Measurements from ENCODE around the gene BHMT2. TPM values are rescaled to one million over a fixed set of nuclear protein-coding genes. Genes with fewer than 3 reads are reported as not detected.

BHMT2 gene
- polyA plus RNA-seq, 4 donors, result 0.45 to 4.1 (median 1.9) TPM

GRCh38 chr5:79075646-79076426, 6.3 kb downstream of the BHMT2 start:
- no peak for DNase-seq
- H3K4me3 ChIP-seq (ENCODE audit: low read depth in 1 of 3, low read length in 3 of 3), result no peak overlapping the region
- no peaks in the 10 kb centered on the region for H3K4me1 ChIP-seq (ENCODE audit: control insufficient read depth in 3 of 3, insufficient read depth in 2 of 3, low read depth in 1 of 3, low read length in 2 of 3)
- no peak for FAIRE-seq
- no peaks in the 10 kb centered on the region for H3K27me3 ChIP-seq (ENCODE audit: control insufficient read depth in 3 of 3, insufficient read depth in 3 of 3, low read length in 3 of 3)
- no peak overlapping the region for H3K27ac ChIP-seq (ENCODE audit: low read depth in 1 of 3, low read length in 2 of 3)
- 79 to 83% (median 82%) methylated on average over 11 of the region's 11 CpGs for WGBS, 3 donors
- H3K9me3 ChIP-seq (ENCODE audit: control insufficient read depth in 2 of 2, insufficient read depth in 1 of 2, low read depth in 1 of 2, low read length in 1 of 2), result peaks cover 0 to 6% of the 10 kb centered on the region in 2 donors
- H3K36me3 ChIP-seq (ENCODE audit: control insufficient read depth in 3 of 3, insufficient read depth in 2 of 3, low read depth in 1 of 3, low read length in 3 of 3), result no peaks in the 10 kb centered on the region

GRCh38 chr5:79076819-79077218, 7.3 kb downstream of the BHMT2 start:
- DNase-seq (no peak), FAIRE-seq (no peak)
- WGBS, 3 donors, result 79 to 83% (median 82%) methylated on average over 4 of the region's 4 CpGs
- no peak overlapping the region for H3K4me3 ChIP-seq (ENCODE audit: low read depth in 1 of 3, low read length in 3 of 3)
- H3K9me3 ChIP-seq (ENCODE audit: control insufficient read depth in 2 of 2, insufficient read depth in 1 of 2, low read depth in 1 of 2, low read length in 1 of 2), result peaks cover 0 to 8% of the 10 kb centered on the region in 2 donors
- H3K36me3 ChIP-seq (ENCODE audit: control insufficient read depth in 3 of 3, insufficient read depth in 2 of 3, low read depth in 1 of 3, low read length in 3 of 3), result no peaks in the 10 kb centered on the region
- H3K27ac ChIP-seq (ENCODE audit: low read depth in 1 of 3, low read length in 2 of 3), result no peak overlapping the region
- no peaks in the 10 kb centered on the region for H3K27me3 ChIP-seq (ENCODE audit: control insufficient read depth in 3 of 3, insufficient read depth in 3 of 3, low read length in 3 of 3)
- no peaks in the 10 kb centered on the region for H3K4me1 ChIP-seq (ENCODE audit: control insufficient read depth in 3 of 3, insufficient read depth in 2 of 3, low read depth in 1 of 3, low read length in 2 of 3)

- FAIRE-seq (no peak), DNase-seq (no peak)
- Histone ChIP-seq H3K9me3 (ENCODE audit: control insufficient read depth in 2 of 2, insufficient read depth in 1 of 2, low read depth in 1 of 2, low read length in 1 of 2) (peaks cover 0 to 8% of the 10 kb centered on the region in 2 donors), H3K27ac (ENCODE audit: low read depth in 1 of 3, low read length in 2 of 3) (no peak overlapping the region), H3K36me3 (ENCODE audit: control insufficient read depth in 3 of 3, insufficient read depth in 2 of 3, low read depth in 1 of 3, low read length in 3 of 3) (no peaks in the 10 kb centered on the region), H3K4me3 (ENCODE audit: low read depth in 1 of 3, low read length in 3 of 3) (no peak overlapping the region), H3K27me3 (ENCODE audit: control insufficient read depth in 3 of 3, insufficient read depth in 3 of 3, low read length in 3 of 3) (no peaks in the 10 kb centered on the region), H3K4me1 (ENCODE audit: control insufficient read depth in 3 of 3, insufficient read depth in 2 of 3, low read depth in 1 of 3, low read length in 2 of 3) (no peaks in the 10 kb centered on the region)
- WGBS, 3 donors, result 39 to 50% (median 47%) methylated on average over 3 of the region's 3 CpGs
These were observed 8.3 kb downstream of the BHMT2 start for GRCh38 chr5:79077680-79078365.

GRCh38 chr5:79080804-79081203, 11.2 kb downstream of the BHMT2 start:
- H3K27ac ChIP-seq (ENCODE audit: low read depth in 1 of 3, low read length in 2 of 3), result no peak overlapping the region
- H3K36me3 ChIP-seq (ENCODE audit: control insufficient read depth in 3 of 3, insufficient read depth in 2 of 3, low read depth in 1 of 3, low read length in 3 of 3), result no peaks in the 10 kb centered on the region
- no peak for DNase-seq
- H3K27me3 ChIP-seq (ENCODE audit: control insufficient read depth in 3 of 3, insufficient read depth in 3 of 3, low read length in 3 of 3), result no peaks in the 10 kb centered on the region
- WGBS, 3 donors, result 81 to 89% (median 86%) methylated on average over 2 of the region's 2 CpGs
- FAIRE-seq, result no peak
- H3K9me3 ChIP-seq (ENCODE audit: control insufficient read depth in 2 of 2, insufficient read depth in 1 of 2, low read depth in 1 of 2, low read length in 1 of 2), result peaks cover 0 to 3% of the 10 kb centered on the region in 2 donors
- no peaks in the 10 kb centered on the region for H3K4me1 ChIP-seq (ENCODE audit: control insufficient read depth in 3 of 3, insufficient read depth in 2 of 3, low read depth in 1 of 3, low read length in 2 of 3)
- H3K4me3 ChIP-seq (ENCODE audit: low read depth in 1 of 3, low read length in 3 of 3), result no peak overlapping the region

GRCh38 chr5:79081779-79082178, 12.2 kb downstream of the BHMT2 start:
- no peaks in the 10 kb centered on the region for H3K36me3 ChIP-seq (ENCODE audit: control insufficient read depth in 3 of 3, insufficient read depth in 2 of 3, low read depth in 1 of 3, low read length in 3 of 3)
- DNase-seq (no peak), FAIRE-seq (no peak)
- no peak overlapping the region for H3K27ac ChIP-seq (ENCODE audit: low read depth in 1 of 3, low read length in 2 of 3)
- no peaks in the 10 kb centered on the region for H3K4me1 ChIP-seq (ENCODE audit: control insufficient read depth in 3 of 3, insufficient read depth in 2 of 3, low read depth in 1 of 3, low read length in 2 of 3)
- WGBS, 3 donors, result 85 to 95% (median 92%) methylated on average over 5 of the region's 5 CpGs
- H3K9me3 ChIP-seq (ENCODE audit: control insufficient read depth in 2 of 2, insufficient read depth in 1 of 2, low read depth in 1 of 2, low read length in 1 of 2), result peaks cover 0 to 3% of the 10 kb centered on the region in 2 donors
- H3K27me3 ChIP-seq (ENCODE audit: control insufficient read depth in 3 of 3, insufficient read depth in 3 of 3, low read length in 3 of 3), result no peaks in the 10 kb centered on the region
- no peak overlapping the region for H3K4me3 ChIP-seq (ENCODE audit: low read depth in 1 of 3, low read length in 3 of 3)

- Histone ChIP-seq H3K36me3 (ENCODE audit: control insufficient read depth in 3 of 3, insufficient read depth in 2 of 3, low read depth in 1 of 3, low read length in 3 of 3) (no peaks in the 10 kb centered on the region), H3K4me3 (ENCODE audit: low read depth in 1 of 3, low read length in 3 of 3) (no peak overlapping the region), H3K9me3 (ENCODE audit: control insufficient read depth in 2 of 2, insufficient read depth in 1 of 2, low read depth in 1 of 2, low read length in 1 of 2) (no peaks in the 10 kb centered on the region), H3K27ac (ENCODE audit: low read depth in 1 of 3, low read length in 2 of 3) (no peak overlapping the region), H3K27me3 (ENCODE audit: control insufficient read depth in 3 of 3, insufficient read depth in 3 of 3, low read length in 3 of 3) (no peaks in the 10 kb centered on the region), H3K4me1 (ENCODE audit: control insufficient read depth in 3 of 3, insufficient read depth in 2 of 3, low read depth in 1 of 3, low read length in 2 of 3) (no peaks in the 10 kb centered on the region)
- WGBS, 3 donors, result 57 to 74% (median 68%) methylated on average over 2 of the region's 2 CpGs
- no peak for FAIRE-seq
- DNase-seq, result no peak
These were observed 16.5 kb downstream of the BHMT2 start for GRCh38 chr5:79086116-79086515.

DNA sequence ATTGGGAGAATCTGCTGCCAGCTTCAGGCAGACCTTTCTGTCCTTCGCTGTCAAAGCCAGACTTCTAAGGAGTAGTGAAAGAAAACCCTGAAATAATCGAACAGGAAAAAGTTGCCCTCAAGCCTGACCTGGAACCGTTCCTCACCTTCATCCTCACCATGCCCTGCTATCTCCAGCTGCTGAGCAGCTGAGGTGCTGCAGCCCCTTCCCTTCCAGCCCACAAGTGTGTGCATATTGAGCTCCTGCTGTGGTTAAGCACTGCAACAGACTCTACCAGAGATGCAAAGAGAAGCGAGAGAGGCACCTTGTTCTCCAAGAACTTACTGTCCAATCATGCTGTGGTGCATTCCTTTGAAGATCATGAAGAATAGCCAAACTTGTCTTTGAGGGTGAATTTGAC, 18.9 kb downstream of the BHMT2 start:
- WGBS, 3 donors, result 73 to 90% (median 77%) methylated on average over 4 of the region's 4 CpGs
- FAIRE-seq (no peak), DNase-seq (no peak)
- Histone ChIP-seq H3K36me3 (ENCODE audit: control insufficient read depth in 3 of 3, insufficient read depth in 2 of 3, low read depth in 1 of 3, low read length in 3 of 3) (no peaks in the 10 kb centered on the region), H3K9me3 (ENCODE audit: control insufficient read depth in 2 of 2, insufficient read depth in 1 of 2, low read depth in 1 of 2, low read length in 1 of 2) (no peaks in the 10 kb centered on the region), H3K4me1 (ENCODE audit: control insufficient read depth in 3 of 3, insufficient read depth in 2 of 3, low read depth in 1 of 3, low read length in 2 of 3) (peaks cover 0 to 3% (median 0%) of the 10 kb centered on the region in 3 donors), H3K27me3 (ENCODE audit: control insufficient read depth in 3 of 3, insufficient read depth in 3 of 3, low read length in 3 of 3) (no peaks in the 10 kb centered on the region), H3K27ac (ENCODE audit: low read depth in 1 of 3, low read length in 2 of 3) (no peak overlapping the region), H3K4me3 (ENCODE audit: low read depth in 1 of 3, low read length in 3 of 3) (no peak overlapping the region)

GRCh38 chr5:79091064-79091463, 21.5 kb downstream of the BHMT2 start:
- no peak for FAIRE-seq
- Histone ChIP-seq H3K27ac (ENCODE audit: low read depth in 1 of 3, low read length in 2 of 3) (no peak overlapping the region), H3K27me3 (ENCODE audit: control insufficient read depth in 3 of 3, insufficient read depth in 3 of 3, low read length in 3 of 3) (no peaks in the 10 kb centered on the region), H3K4me3 (ENCODE audit: low read depth in 1 of 3, low read length in 3 of 3) (no peak overlapping the region), H3K36me3 (ENCODE audit: control insufficient read depth in 3 of 3, insufficient read depth in 2 of 3, low read depth in 1 of 3, low read length in 3 of 3) (no peaks in the 10 kb centered on the region), H3K9me3 (ENCODE audit: control insufficient read depth in 2 of 2, insufficient read depth in 1 of 2, low read depth in 1 of 2, low read length in 1 of 2) (no peaks in the 10 kb centered on the region), H3K4me1 (ENCODE audit: control insufficient read depth in 3 of 3, insufficient read depth in 2 of 3, low read depth in 1 of 3, low read length in 2 of 3) (peaks cover 0 to 3% (median 0%) of the 10 kb centered on the region in 3 donors)
- WGBS, 3 donors, result 58 to 65% (median 65%) methylated on average over 3 of the region's 3 CpGs
- no peak for DNase-seq

Data from small intestine (tissue), 7 donors.